Measurements from ENCODE around the gene CAPN9.

Gene CAPN9

DNA sequence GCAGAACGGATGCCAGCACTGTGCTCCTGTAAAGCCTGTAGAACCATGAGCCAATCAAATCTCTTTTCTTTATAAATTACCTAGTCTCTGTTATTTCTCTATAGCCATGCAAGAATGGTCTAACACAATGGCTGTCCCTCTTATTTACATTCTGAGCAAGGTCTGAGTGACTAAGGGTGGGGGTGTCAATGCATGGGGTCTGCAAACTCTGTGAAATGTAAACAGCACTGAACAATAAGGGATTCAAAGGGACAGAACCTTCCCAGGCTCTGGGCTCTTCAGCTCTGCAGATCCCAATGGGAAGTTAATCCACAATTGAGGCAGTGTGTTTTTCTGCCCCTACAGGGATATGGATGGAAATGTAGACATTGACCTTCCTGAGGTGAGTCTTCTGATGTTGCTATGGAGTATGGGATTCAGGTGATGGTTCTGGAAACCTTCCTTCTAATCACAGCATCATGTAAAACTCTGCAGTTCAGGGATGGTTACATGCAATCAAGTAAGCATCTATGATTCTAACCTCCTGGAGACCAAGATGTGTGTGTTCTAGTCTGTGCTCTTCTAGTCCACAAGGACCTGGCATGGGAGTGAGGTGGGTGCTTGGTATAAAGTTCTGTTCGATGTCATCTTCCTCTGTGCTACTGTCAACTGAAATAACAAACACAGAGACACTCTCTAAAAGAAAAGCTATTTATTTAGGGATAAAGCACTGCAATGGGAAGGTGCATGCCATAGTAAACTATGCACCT is 38.6 kb downstream of the CAPN9 start:
- intact Hi-C loops (cut with DNase I): no loop called here
- DNase-seq: no peak

DNA sequence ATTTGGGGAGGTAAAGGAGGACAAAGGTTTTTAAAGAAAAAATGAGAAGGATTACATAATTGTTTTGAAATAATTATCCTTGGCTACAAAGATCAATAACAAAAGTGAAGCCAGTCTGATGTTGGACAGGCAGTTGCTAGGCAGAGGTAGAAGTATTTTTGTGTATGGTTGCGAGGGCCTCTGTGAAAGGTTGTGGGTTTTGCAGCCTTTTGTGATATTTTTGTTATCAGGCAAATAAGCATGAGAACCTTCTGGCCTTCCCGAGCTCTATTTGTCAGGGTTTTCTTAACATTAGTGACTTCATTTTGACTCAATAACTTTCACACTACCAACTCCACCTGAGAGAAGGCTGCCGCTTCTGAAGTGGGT is 39.2 kb downstream of the CAPN9 start:
- intact Hi-C loops (cut with DNase I): no loop called here
- peak in 1 of 42 donors; percentile 15 for DNase-seq

DNA sequence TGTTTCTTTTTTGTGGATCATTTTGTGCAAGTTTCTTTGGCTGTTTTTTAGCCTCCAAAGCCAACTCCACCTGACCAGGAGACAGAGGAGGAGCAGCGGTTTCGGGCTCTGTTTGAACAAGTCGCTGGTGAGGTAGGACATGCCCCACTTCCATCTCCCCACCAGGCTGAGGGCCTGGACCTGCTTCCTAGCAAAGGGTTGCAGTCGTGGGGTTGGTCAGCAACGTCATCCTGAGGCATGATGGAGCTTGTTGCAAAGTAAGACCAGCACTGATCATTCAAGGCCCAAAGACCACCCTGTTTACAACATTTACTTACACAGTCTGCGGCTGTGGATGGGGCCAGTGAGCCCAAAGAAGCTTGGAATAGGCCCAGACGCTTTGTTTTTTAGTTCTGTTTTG is 40.3 kb downstream of the CAPN9 start:
- peak in 1 of 42 donors; percentile 9 for DNase-seq
- intact Hi-C loops (cut with DNase I): no loop called here

- intact Hi-C loops (cut with DNase I): no loop called here
- peak in 1 of 42 donors; percentile 16 for DNase-seq
Observed at GRCh38 chr1:230788561-230789275, 41.5 kb downstream of the CAPN9 start.

DNA sequence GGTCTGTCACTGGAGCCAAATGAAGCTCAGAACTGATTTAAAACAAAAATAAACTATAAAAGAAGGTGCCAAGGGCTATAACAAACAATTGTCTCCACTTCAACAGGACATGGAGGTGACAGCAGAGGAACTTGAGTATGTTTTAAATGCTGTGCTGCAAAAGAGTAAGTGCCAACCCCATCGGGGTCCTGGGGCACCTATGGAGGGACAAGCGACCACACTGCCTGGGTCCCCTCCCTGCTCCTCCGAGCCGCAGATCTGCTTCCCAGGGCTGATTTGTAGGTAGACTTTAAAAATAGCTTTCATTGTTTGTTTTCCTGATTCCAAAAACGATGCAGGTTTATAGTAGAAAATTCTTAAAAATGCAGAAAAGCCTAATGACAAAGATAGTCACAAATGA is 42.8 kb downstream of the CAPN9 start:
- DNase-seq: peak in 1 of 42 donors; percentile 25
- intact Hi-C loops (cut with DNase I): loop anchor here (10.0 kb wide), 1 partner anchor 425 kb away; no protein-coding TSS in a partner anchor

DNA sequence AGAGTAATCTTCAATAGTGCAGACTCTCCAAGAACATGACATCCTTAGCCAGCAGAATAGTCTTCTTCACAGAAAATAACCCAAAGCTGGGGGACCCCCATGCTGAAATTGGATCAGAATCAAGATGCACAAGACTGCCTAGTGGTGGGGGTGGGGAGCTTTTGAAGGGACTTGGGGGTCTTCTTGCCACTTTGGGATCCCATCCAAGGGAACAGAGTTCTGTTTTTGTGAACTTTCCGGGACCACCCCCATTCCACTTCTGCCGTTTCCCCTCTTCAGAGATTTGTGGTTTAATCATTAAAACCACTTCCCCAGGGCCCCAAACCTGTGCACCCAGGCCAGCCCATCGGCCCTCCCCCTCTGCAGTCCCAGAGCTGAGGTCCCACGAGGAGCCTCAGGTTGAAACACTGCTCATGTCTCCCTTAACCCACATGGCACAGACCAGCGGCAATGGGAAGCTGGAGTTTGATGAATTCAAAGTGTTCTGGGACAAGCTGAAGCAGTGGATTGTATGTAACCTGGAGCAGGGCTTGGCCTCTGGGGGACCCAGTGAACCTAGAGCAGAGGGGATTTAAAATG is 44.9 kb downstream of the CAPN9 start:
- peak in 1 of 42 donors; percentile 21 for DNase-seq
- intact Hi-C loops (cut with DNase I): loop anchor here (10.0 kb wide), 1 partner anchor 423 kb away; no protein-coding TSS in a partner anchor

- intact Hi-C loops (cut with DNase I): loop anchor here (10.0 kb wide), 1 partner anchor 422 kb away; no protein-coding TSS in a partner anchor
- DNase-seq: peak in 2 of 42 donors; percentile 12 to 19
Observed at GRCh38 chr1:230792691-230793462, 45.7 kb downstream of the CAPN9 start.

GRCh38 chr1:230793463-230793745 is 46.2 kb downstream of the CAPN9 start:
- intact Hi-C loops (cut with DNase I): loop anchor here (10.0 kb wide), 1 partner anchor 421 kb away; no protein-coding TSS in a partner anchor
- peak in 2 of 42 donors; percentile 18 to 19 for DNase-seq

GRCh38 chr1:230794431-230794830 is 47.2 kb downstream of the CAPN9 start:
- intact Hi-C loops (cut with DNase I): loop anchor here (10.0 kb wide), 1 partner anchor 420 kb away; no protein-coding TSS in a partner anchor
- DNase-seq: peak in 9 of 42 donors; percentile 33 to 65 (median 49)

DNA sequence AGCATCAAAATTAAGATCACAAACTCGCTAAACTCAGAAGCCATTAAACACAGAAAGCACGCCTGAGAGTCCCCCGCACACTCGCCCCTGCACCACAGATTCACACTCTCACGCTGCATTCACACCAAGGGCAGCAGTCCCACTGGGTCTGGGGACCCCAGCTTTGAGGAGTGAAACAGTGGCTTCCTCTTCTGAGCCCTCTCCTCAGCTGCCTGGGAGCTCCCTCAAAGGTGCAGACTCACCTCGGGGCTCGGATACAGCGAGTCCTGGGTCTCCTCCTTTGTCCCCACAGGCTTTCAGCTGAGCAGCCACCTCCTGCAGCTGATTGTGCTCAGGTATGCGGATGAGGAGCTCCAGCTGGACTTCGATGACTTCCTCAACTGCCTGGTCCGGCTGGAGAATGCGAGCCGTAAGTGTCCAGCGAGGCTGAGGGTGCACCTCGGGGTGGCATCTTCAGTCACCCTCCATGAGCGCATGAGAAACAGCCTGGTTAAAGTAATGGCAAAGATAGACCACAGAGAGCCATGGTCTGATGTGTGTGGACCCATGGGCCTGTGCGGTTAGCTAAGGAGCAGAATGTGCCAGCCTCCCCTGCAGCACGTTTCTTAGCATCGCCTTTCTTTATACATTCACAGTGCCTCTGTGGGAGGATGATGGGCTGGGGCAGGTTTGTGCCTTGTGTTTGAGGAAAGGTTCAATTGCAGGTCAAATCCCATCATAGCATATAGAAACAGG is 47.9 kb downstream of the CAPN9 start:
- DNase-seq: peak in 4 of 42 donors; percentile 10 to 40 (median 28)
- intact Hi-C loops (cut with DNase I): loop anchor here (10.0 kb wide), 1 partner anchor 420 kb away; no protein-coding TSS in a partner anchor

DNA sequence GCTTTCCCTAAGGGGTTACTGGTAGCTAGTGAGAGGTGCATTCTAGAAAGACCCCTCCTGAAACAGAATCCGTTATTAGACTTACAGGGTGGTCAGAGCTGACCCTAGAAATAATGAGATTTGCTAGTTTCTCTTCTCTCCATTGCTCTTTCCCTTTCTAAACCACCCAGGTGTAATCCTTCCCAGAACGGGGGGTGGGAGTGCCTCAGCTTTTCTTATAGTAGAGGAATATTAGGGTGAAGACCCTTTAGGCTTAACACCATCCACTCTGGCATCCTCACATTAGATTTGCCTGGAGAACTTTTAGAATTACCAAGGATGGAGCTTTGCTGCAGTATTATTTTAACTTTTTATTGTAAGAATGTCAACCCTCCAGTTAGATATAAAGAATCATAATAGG is 49.4 kb downstream of the CAPN9 start:
- intact Hi-C loops (cut with DNase I): loop anchor here (2.0 to 10.0 kb wide), 2 partner anchors 124 to 418 kb away; no protein-coding TSS in a partner anchor
- peak in 3 of 42 donors; percentile 4 to 33 (median 26) for DNase-seq

- intact Hi-C loops (cut with DNase I): loop anchor here (2.0 to 10.0 kb wide), 2 partner anchors 123 to 417 kb away; no protein-coding TSS in a partner anchor
- peak in 3 of 42 donors; percentile 13 to 40 (median 25) for DNase-seq
Observed at GRCh38 chr1:230797376-230797920, 50.3 kb downstream of the CAPN9 start.

DNA sequence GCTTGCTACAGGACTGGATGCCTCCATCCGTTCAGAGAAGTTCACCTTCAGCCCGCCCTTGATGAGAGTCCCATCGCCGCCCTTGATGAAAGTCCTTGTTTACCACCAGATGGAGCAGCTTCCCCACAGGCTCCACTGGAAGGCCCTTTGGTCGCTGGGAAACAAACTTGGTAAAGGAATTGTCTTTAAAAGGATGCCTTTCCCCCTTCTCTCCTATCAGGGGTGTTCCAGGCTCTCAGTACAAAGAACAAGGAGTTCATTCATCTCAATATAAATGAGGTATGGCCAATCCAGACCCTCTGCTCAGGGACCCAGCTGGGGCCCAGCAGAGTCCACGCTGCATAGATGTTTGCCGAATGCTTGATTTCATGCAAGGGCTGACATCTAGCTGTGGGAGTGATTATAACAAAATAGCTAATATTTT is 50.8 kb downstream of the CAPN9 start:
- intact Hi-C loops (cut with DNase I): loop anchor here (2.0 to 10.0 kb wide), 2 partner anchors 123 to 417 kb away; no protein-coding TSS in a partner anchor
- DNase-seq: peak; percentile 50 to 92 (median 78)

- intact Hi-C loops (cut with DNase I): loop anchor here (10.0 kb wide), 1 partner anchor 416 kb away; no protein-coding TSS in a partner anchor
- DNase-seq: peak in 4 of 42 donors; percentile 13 to 40 (median 26)
Observed at GRCh38 chr1:230798491-230798890, 51.3 kb downstream of the CAPN9 start.

- intact Hi-C loops (cut with DNase I): no loop called here
- DNase-seq: peak in 6 of 42 donors; percentile 2 to 37 (median 12)
Observed at GRCh38 chr1:230800891-230801840, 54.0 kb downstream of the CAPN9 start.

GRCh38 chr1:230804396-230804795 is 57.2 kb downstream of the CAPN9 start:
- intact Hi-C loops (cut with DNase I): no loop called here

More at GRCh38 chr1:230804396-230804795, 57.2 kb downstream of the CAPN9 start:
- DNase-seq: peak in 1 of 42 donors; percentile 23
